ENCODE data around the gene RFX4.

RFX4 gene

DNA sequence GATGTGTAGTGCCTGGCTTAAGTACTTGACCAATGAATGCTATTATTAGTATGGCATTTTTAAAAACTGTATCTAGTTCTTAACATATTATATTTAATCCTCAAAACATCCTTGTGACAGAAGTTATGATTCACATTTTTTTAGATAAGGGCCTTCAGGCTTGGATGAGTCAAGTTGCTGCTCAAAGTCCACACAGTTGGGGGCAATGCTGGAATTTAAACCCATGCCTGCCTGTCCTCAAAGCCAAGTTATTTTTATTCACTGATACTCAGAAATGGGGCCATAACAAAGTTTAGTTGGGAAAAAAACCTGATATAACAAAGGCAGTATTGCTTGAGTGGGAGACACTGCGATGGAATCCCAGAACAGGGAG, 50.6 kb downstream of the RFX4 start:
- Histone ChIP-seq H3K9ac (ENCODE audit: low read length) (no peak overlapping the region), H3K9me3 (ENCODE audit: control insufficient read depth, low read length) (no peaks in the 10 kb centered on the region), H4K8ac (ENCODE audit: low read length) (no peak overlapping the region), H3K4me1 (ENCODE audit: control insufficient read depth, insufficient read depth, low read depth, low read length) (peaks cover 8% of the 10 kb centered on the region), H2BK120ac (ENCODE audit: low read depth, low read length) (no peak overlapping the region), H3K14ac (ENCODE audit: low read length in 2 of 2) (no peak overlapping the region), H3K4me2 (ENCODE audit: low read length, poor library complexity, severe bottlenecking) (no peak overlapping the region), H2BK15ac (ENCODE audit: low read depth, poor library complexity, severe bottlenecking) (no peak overlapping the region), H2BK5ac (ENCODE audit: low read depth, low read length, poor library complexity, severe bottlenecking) (no peak overlapping the region), H3K79me1 (replicated peaks; ENCODE audit: low read length, poor library complexity, severe bottlenecking) (no peaks in the 10 kb centered on the region), H3K27ac (ENCODE audit: low read length, poor library complexity, severe bottlenecking) (no peak overlapping the region), H2AFZ (ENCODE audit: low read depth, low read length) (no peak overlapping the region), H4K91ac (ENCODE audit: low read length) (no peak overlapping the region), H3K36me3 (ENCODE audit: control insufficient read depth in 1 of 2, insufficient read depth in 2 of 2, low read depth in 1 of 2, low read length in 2 of 2) (no peaks in the 10 kb centered on the region), H3K4ac (ENCODE audit: low read depth in 1 of 2, low read length in 2 of 2) (no peak overlapping the region), H3K4me3 (ENCODE audit: insufficient read depth in 1 of 2, low read depth in 1 of 2, low read length in 2 of 2) (no peak overlapping the region), H2AK5ac (ENCODE audit: low read length, severe bottlenecking) (no peak overlapping the region), H3K27me3 (ENCODE audit: control insufficient read depth in 1 of 2, insufficient read depth in 1 of 2, low read length in 2 of 2) (peaks cover 0 to 15% of the 10 kb centered on the region in 2 experiments), H3K23ac (ENCODE audit: low read length in 2 of 2) (no peak overlapping the region), H3K18ac (ENCODE audit: low read depth in 1 of 2, low read length in 2 of 2) (no peak overlapping the region), H2BK12ac (ENCODE audit: low read length in 2 of 2) (no peak overlapping the region)
- 94% methylated on average over 1 of the region's 1 CpG for WGBS
- DNase-seq: no peak

DNA sequence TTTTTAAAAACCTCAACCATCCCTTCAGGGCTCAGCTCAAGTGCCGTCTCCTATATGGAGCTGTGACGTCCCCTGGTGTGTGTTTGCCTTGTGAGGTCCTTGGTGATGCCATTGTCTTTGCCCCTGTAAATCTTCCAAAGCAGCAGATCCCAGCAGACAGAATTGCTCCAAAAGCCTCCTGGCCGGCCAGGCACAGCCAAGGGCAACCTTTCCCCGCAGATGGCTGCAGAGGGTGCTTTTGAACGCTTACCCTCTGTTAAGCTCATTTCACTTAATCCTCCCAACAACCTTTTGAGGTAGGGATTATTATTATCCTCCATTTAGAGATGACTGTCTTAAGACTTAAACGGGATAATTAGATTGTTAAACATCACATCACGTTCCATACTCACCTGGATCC, 51.4 kb downstream of the RFX4 start:
- H3K18ac ChIP-seq (ENCODE audit: low read depth in 1 of 2, low read length in 2 of 2): no peak overlapping the region
- no peak overlapping the region for H2BK12ac ChIP-seq (ENCODE audit: low read length in 2 of 2)
- no peak overlapping the region for H3K4me2 ChIP-seq (ENCODE audit: low read length, poor library complexity, severe bottlenecking)
- no peak overlapping the region for H4K8ac ChIP-seq (ENCODE audit: low read length)
- no peak overlapping the region for H3K27ac ChIP-seq (ENCODE audit: low read length, poor library complexity, severe bottlenecking)
- H3K27me3 ChIP-seq (ENCODE audit: control insufficient read depth in 1 of 2, insufficient read depth in 1 of 2, low read length in 2 of 2): peaks cover 0 to 15% of the 10 kb centered on the region in 2 experiments
- H3K14ac ChIP-seq (ENCODE audit: low read length in 2 of 2): no peak overlapping the region
- H3K9ac ChIP-seq (ENCODE audit: low read length): no peak overlapping the region
- H3K4ac ChIP-seq (ENCODE audit: low read depth in 1 of 2, low read length in 2 of 2): no peak overlapping the region
- 93% methylated on average over 5 of the region's 7 CpGs for WGBS
- DNase-seq: no peak
- no peak overlapping the region for H2BK5ac ChIP-seq (ENCODE audit: low read depth, low read length, poor library complexity, severe bottlenecking)
- no peak overlapping the region for H3K4me3 ChIP-seq (ENCODE audit: insufficient read depth in 1 of 2, low read depth in 1 of 2, low read length in 2 of 2)
- no peak overlapping the region for H2BK15ac ChIP-seq (ENCODE audit: low read depth, poor library complexity, severe bottlenecking)
- no peak overlapping the region for H3K23ac ChIP-seq (ENCODE audit: low read length in 2 of 2)
- no peak overlapping the region for H2AFZ ChIP-seq (ENCODE audit: low read depth, low read length)
- peaks cover 8% of the 10 kb centered on the region for H3K4me1 ChIP-seq (ENCODE audit: control insufficient read depth, insufficient read depth, low read depth, low read length)
- H2BK120ac ChIP-seq (ENCODE audit: low read depth, low read length): no peak overlapping the region
- H2AK5ac ChIP-seq (ENCODE audit: low read length, severe bottlenecking): no peak overlapping the region
- H3K79me1 ChIP-seq (replicated peaks; ENCODE audit: low read length, poor library complexity, severe bottlenecking): no peaks in the 10 kb centered on the region
- no peaks in the 10 kb centered on the region for H3K9me3 ChIP-seq (ENCODE audit: control insufficient read depth, low read length)
- H4K91ac ChIP-seq (ENCODE audit: low read length): no peak overlapping the region
- H3K36me3 ChIP-seq (ENCODE audit: control insufficient read depth in 1 of 2, insufficient read depth in 2 of 2, low read depth in 1 of 2, low read length in 2 of 2): no peaks in the 10 kb centered on the region

- no peak overlapping the region for H3K4me2 ChIP-seq (ENCODE audit: low read length, poor library complexity, severe bottlenecking)
- H3K27me3 ChIP-seq (ENCODE audit: control insufficient read depth in 1 of 2, insufficient read depth in 1 of 2, low read length in 2 of 2): peaks cover 0 to 11% of the 10 kb centered on the region in 2 experiments
- no peak overlapping the region for H2BK12ac ChIP-seq (ENCODE audit: low read length in 2 of 2)
- no peak overlapping the region for H2BK120ac ChIP-seq (ENCODE audit: low read depth, low read length)
- H3K36me3 ChIP-seq (ENCODE audit: control insufficient read depth in 1 of 2, insufficient read depth in 2 of 2, low read depth in 1 of 2, low read length in 2 of 2): no peaks in the 10 kb centered on the region
- no peak overlapping the region for H4K8ac ChIP-seq (ENCODE audit: low read length)
- no peak overlapping the region for H2BK5ac ChIP-seq (ENCODE audit: low read depth, low read length, poor library complexity, severe bottlenecking)
- no peaks in the 10 kb centered on the region for H3K9me3 ChIP-seq (ENCODE audit: control insufficient read depth, low read length)
- H2AFZ ChIP-seq (ENCODE audit: low read depth, low read length): no peak overlapping the region
- no peak overlapping the region for H2BK15ac ChIP-seq (ENCODE audit: low read depth, poor library complexity, severe bottlenecking)
- H3K4ac ChIP-seq (ENCODE audit: low read depth in 1 of 2, low read length in 2 of 2): no peak overlapping the region
- no peak for DNase-seq
- no peak overlapping the region for H4K91ac ChIP-seq (ENCODE audit: low read length)
- peaks cover 3% of the 10 kb centered on the region for H3K4me1 ChIP-seq (ENCODE audit: control insufficient read depth, insufficient read depth, low read depth, low read length)
- no peak overlapping the region for H3K9ac ChIP-seq (ENCODE audit: low read length)
- H3K79me1 ChIP-seq (replicated peaks; ENCODE audit: low read length, poor library complexity, severe bottlenecking): no peaks in the 10 kb centered on the region
- peak overlapping the region in 1 of 2 experiments; percentile 85 for H3K14ac ChIP-seq (ENCODE audit: low read length in 2 of 2)
- H3K4me3 ChIP-seq (ENCODE audit: insufficient read depth in 1 of 2, low read depth in 1 of 2, low read length in 2 of 2): no peak overlapping the region
- 56% methylated on average over 5 of the region's 5 CpGs for WGBS
- H3K23ac ChIP-seq (ENCODE audit: low read length in 2 of 2): peak overlapping the region in 1 of 2 experiments; percentile 72
- H3K27ac ChIP-seq (ENCODE audit: low read length, poor library complexity, severe bottlenecking): no peak overlapping the region
- no peak overlapping the region for H3K18ac ChIP-seq (ENCODE audit: low read depth in 1 of 2, low read length in 2 of 2)
- no peak overlapping the region for H2AK5ac ChIP-seq (ENCODE audit: low read length, severe bottlenecking)
Observed at GRCh38 chr12:106643000-106643399, 60.2 kb downstream of the RFX4 start.

DNA sequence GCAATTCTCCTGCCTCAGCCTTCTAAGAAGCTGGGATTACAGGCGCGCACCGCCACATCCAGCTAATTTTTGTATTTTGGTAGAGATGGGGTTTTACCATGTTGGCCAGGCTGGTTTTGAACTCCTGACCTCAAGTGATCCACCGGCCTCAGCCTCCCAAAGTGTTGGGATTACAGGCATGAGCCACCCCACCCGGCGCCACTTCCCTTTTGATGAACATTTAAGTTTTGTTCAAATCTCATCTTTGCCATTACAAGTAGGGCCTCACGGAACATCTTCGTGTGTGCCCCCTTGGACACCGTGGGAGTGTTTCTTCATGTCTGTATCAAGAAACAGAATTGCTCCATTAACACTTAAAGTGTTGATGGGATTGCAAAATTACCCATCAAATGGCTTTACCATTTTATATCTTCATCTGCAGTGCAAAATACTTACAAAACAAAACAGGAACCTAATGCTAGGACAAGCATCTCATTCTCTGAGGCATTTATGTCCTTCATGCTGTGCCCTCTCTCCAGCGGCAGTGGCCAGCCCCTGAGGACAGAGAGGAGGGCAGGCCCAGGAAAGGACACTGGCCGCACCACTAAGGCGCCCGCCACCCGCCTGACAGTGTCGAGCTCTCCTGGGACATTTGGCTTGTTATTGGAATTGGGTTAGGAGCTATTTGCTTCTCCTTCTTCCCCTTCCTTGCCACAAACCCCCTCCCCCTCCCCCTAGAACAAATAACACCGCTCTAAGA, 61.7 kb downstream of the RFX4 start:
- H2BK15ac ChIP-seq (ENCODE audit: low read depth, poor library complexity, severe bottlenecking): no peak overlapping the region
- peaks cover 0 to 11% of the 10 kb centered on the region in 2 experiments for H3K27me3 ChIP-seq (ENCODE audit: control insufficient read depth in 1 of 2, insufficient read depth in 1 of 2, low read length in 2 of 2)
- H2AFZ ChIP-seq (ENCODE audit: low read depth, low read length): no peak overlapping the region
- DNase-seq: no peak
- no peak overlapping the region for H3K4me2 ChIP-seq (ENCODE audit: low read length, poor library complexity, severe bottlenecking)
- no peak overlapping the region for H3K14ac ChIP-seq (ENCODE audit: low read length in 2 of 2)
- H3K18ac ChIP-seq (ENCODE audit: low read depth in 1 of 2, low read length in 2 of 2): no peak overlapping the region
- peaks cover 3% of the 10 kb centered on the region for H3K4me1 ChIP-seq (ENCODE audit: control insufficient read depth, insufficient read depth, low read depth, low read length)
- 88% methylated on average over 11 of the region's 16 CpGs for WGBS
- no peak overlapping the region for H4K91ac ChIP-seq (ENCODE audit: low read length)
- H3K9me3 ChIP-seq (ENCODE audit: control insufficient read depth, low read length): no peaks in the 10 kb centered on the region
- no peak overlapping the region for H3K27ac ChIP-seq (ENCODE audit: low read length, poor library complexity, severe bottlenecking)
- no peak overlapping the region for H3K4ac ChIP-seq (ENCODE audit: low read depth in 1 of 2, low read length in 2 of 2)
- no peaks in the 10 kb centered on the region for H3K79me1 ChIP-seq (replicated peaks; ENCODE audit: low read length, poor library complexity, severe bottlenecking)
- H2BK120ac ChIP-seq (ENCODE audit: low read depth, low read length): no peak overlapping the region
- H3K9ac ChIP-seq (ENCODE audit: low read length): no peak overlapping the region
- no peak overlapping the region for H3K4me3 ChIP-seq (ENCODE audit: insufficient read depth in 1 of 2, low read depth in 1 of 2, low read length in 2 of 2)
- H2BK12ac ChIP-seq (ENCODE audit: low read length in 2 of 2): no peak overlapping the region
- no peak overlapping the region for H4K8ac ChIP-seq (ENCODE audit: low read length)
- no peak overlapping the region for H3K23ac ChIP-seq (ENCODE audit: low read length in 2 of 2)
- H2AK5ac ChIP-seq (ENCODE audit: low read length, severe bottlenecking): no peak overlapping the region
- H2BK5ac ChIP-seq (ENCODE audit: low read depth, low read length, poor library complexity, severe bottlenecking): no peak overlapping the region
- H3K36me3 ChIP-seq (ENCODE audit: control insufficient read depth in 1 of 2, insufficient read depth in 2 of 2, low read depth in 1 of 2, low read length in 2 of 2): no peaks in the 10 kb centered on the region

Data from mesenchymal stem cell (in vitro differentiated cells and primary cell).